DMS153 treated with DMSO at 0.1 percent for 48 hours (cell line): ENCODE results near the gene COL26A1.
A peak's percentile ranks its signal among the peaks of the same experiment; 100 is the strongest.
"Not testable (repeated sequence)": the region's sequence is repeated elsewhere in the genome, so short reads cannot be mapped to it uniquely, and the experiment has no call there.

Experiments used
- DNase-seq: peaks from one replicate; lab custom pipeline; 2025; ENCODE audit not compliant: unreplicated experiment; lab: John Stamatoyannopoulos, UW

COL26A1 gene

DNA sequence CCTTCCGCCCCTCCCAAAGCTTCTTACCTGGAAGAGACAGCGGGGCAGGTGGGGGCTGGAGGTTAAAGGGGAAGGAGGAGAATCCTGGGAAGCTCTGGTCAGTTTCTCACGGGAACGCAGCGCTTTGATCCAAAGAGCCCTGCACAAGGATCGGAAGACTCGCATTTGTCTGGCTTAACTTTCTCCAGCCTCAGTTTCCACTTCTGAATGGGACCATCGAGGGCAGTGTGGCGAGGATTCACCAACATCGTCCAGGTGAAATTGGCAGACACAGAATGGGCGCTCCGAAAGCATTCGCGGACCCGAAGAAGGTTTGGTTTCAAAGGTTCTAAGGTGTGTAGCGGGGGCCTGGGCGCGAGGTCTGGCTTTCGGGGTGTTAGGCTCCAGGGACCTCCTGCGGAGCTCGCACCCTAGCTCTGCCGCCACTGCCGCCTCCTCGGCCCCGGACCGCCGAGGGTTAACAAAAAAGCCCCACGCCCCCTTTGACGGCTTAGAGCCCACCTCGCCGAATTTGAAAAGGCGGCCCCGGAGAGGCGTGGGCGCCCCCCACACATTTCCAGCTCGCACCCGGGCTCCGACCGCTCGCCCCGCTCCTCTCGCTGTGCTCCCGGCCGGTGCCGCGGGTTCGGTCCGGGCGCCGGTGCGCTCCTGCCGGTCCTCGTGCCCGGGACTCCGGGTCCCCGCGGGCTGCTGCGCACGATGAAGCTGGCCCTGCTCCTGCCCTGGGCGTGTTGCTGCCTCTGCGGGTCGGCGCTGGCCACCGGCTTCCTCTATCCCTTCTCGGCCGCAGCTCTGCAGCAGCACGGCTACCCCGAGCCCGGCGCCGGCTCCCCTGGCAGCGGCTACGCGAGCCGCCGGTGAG, at the start of gene COL26A1:
TSS of gene COL26A1 (plus strand) at position 542 of the 862 bp plus-strand sequence. CDS start at position 700, 158 bp downstream.
- DNase-seq, result no peak

DNA sequence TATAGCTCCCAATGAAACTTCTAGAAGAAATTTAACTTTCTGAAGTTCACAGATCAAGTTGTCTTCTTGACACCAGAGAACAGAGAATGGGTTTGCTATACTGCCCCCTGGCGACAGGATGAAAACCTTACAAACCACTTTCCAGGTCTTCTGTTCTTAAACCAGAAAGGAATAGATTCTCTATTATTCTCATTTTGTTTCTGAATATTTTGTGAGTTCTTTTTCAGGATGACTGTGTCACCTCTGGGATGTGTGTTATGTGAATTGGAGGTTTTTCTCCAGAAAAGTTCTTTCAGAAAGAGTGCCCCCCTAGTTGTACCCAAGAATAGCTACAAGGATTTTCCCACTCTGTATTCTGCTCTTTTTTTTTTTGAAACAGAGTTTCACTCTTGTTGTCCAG, 47.3 kb upstream of the COL26A1 start:
- DNase-seq, result no peak

DNA sequence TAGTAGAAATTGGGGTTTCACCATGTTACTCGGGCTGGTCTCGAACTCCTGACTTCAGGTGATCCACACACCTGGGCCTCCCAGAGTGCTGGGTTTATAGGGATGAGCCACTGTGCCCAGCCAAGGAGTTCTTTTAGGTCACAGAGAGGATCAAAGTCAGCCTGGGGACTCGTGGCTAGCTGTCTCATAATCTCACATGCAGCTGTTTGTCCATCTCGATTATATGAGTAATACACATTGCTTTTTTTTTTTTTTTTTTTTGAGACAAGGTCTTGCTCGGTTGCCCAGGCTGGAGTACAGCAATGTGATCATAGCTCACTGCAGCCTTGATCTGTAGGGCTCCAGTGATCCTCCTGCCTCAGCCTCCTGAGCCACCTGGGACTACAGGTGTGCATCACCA, 43.3 kb upstream of the COL26A1 start:
- DNase-seq, result no peak

GRCh38 chr7:101321491-101322401, 40.9 kb upstream of the COL26A1 start, which contains the start of gene IFT22:
Gene IFT22, minus strand, starts transcription at chr7:101321812. Its CDS starts 103 bp downstream, at chr7:101321709.
- peak; percentile 77 for DNase-seq

DNA sequence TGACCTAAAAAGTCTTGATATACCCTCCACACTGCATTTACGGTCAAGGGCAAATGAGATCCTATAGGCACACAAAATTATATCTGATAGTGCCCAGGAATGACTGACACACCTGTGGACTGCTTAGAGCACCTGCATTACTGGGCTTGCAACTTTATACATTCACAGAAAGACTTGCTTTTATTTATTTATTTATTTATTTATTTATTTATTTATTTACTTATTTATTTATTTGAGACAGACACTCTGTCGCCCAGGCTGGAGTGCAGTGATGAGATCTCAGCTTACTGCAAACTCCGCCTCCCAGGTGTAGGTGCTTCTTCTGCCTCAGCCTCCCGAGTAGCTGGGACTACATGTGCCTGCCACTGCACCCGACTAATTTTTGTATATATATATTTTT, 34.5 kb upstream of the COL26A1 start:
- DNase-seq, result no peak

GRCh38 chr7:101330011-101330484, 32.6 kb upstream of the COL26A1 start:
- DNase-seq, result no peak

- DNase-seq, result no peak
Observed at GRCh38 chr7:101332026-101332425, 30.6 kb upstream of the COL26A1 start.

- DNase-seq, result no peak
Observed at GRCh38 chr7:101333912-101334311, 28.8 kb upstream of the COL26A1 start.

DNA sequence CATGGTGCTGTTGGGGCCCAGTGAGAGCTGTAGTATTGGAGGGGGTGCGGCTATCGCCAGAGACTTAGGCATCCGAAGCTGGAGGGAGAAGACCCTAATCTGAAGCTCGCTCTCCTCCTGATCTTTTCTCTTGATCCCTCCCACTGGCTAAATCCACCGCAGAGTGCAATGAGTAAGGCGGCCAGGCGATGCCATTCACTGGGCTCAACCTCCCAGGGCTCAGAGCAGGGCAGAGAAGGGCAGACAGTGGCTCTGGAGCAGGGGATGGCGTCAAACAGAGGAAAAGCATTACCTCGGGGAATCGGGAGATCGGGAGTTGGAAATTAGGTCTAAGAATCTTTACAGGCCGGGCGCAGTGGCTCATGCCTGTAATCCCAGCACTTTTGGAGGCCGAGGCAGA, 22.3 kb upstream of the COL26A1 start:
- DNase-seq, result no peak

GRCh38 chr7:101342892-101343291, 19.8 kb upstream of the COL26A1 start:
- DNase-seq, result no peak

DNA sequence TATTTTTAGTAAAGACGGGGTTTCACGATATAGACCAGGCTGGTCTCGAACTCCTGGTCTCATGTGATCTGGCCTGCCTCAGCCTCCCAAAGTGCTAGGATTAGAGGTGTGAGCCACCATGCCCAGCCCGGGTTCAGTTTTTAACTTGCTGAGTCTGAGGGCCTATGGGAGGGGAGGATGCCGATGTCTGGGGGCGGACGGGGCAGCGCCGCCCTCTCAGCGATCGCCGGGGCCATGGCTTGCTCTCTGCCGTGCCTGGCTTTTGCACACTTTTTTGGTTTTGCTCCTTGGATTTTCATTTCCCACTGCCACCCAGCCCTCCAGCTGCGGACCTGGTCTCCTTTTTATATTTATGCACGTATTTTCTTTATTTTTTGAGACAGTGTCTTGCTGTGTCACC, 15.2 kb upstream of the COL26A1 start:
- DNase-seq, result no peak

DNA sequence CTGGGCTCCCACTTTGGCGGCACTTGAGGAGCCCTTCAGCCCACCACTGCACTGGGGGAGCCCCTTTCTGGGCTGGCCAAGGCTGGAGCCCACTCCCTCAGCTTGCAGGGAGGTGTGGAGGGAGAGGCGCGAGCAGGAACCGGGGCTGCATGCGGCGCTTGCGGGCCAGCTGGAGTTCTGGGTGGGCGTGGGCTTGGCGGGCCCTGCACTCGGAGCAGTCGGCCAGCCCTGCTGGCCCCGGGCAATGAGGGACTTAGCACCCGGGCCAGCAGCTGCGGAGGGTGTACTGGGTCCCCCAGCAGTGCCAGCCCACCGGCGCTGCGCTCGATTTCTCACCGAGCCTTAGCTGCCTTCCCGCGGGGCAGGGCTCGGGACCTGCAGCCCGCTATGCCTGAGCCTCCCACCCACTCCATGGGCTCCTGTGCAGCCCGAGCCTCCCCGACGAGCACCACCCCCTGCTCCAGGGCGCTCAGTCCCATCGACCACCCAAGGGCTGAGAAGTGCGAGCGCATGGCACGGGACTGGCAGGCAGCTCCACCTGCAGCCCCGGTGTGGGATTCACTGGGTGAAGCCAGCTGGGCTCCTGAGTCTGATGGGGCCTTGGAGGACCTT, 14.1 kb upstream of the COL26A1 start:
- DNase-seq, result not testable (repeated sequence)

DNA sequence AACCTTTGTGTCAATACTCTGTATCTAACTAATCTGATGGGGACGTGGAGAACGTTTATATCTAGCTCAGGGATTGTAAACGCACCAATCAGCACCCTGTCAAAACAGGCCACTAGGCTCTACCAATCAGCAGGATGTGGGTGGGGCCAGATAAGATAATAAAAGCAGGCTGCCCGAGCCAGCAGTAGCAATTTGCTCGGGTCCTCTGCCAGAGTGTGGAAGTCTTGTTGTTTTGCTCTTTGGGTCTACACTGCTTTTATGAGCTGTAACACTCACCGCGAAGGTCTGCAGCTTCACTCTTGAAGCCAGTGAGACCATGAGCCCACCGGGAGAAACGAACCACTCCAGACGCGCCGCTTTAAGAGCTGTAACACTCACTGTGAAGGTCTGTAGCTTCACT, 13.4 kb upstream of the COL26A1 start:
- DNase-seq, result not testable (repeated sequence)

DNA sequence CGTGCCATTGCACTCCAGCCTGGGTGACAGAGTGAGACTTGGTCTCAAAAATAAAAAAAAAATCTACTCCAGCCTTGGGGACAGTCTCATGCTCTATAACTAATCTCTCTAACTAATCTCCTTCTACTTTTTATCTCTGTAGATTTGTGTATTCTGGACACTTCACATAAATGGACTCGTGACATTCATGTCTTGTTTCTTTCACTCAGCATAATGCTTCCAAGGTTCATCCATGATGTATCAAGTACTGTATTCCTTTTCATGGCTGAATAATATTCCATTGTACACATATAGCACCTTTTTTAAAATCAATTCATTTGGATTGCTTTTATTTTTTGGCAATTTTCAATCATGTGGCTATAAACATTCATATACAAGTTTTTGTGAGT, 9.8 kb upstream of the COL26A1 start:
- DNase-seq, result no peak

- no peak for DNase-seq
Observed at GRCh38 chr7:101357433-101357832, 5.2 kb upstream of the COL26A1 start.

GRCh38 chr7:101363196-101363733, 590 bp downstream of the COL26A1 start:
- DNase-seq, result no peak

- DNase-seq, result peak; percentile 44
Observed at GRCh38 chr7:101363734-101364374, 1.2 kb downstream of the COL26A1 start.

- DNase-seq, result no peak
Observed at GRCh38 chr7:101365956-101366355, 3.3 kb downstream of the COL26A1 start.

DNA sequence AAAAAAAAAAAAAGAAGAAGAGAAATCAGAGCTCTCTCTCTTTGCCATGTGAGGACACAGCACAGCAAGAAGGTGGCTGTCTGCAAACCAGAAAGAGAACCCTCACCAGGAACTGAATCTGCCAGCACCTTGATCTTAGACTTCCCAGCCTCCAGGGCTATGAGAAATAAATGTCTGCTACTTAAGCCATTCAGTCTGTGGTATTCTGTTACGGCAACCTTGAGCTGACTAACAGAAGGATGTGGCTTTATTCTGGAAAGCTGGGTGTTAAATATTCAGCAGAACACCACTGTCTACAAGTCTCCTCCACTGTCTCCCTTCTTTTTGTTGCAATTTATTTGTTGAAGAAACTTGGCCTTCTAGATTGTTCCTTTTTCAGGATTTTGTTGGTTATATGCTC, 5.0 kb downstream of the COL26A1 start:
- no peak for DNase-seq

DNA sequence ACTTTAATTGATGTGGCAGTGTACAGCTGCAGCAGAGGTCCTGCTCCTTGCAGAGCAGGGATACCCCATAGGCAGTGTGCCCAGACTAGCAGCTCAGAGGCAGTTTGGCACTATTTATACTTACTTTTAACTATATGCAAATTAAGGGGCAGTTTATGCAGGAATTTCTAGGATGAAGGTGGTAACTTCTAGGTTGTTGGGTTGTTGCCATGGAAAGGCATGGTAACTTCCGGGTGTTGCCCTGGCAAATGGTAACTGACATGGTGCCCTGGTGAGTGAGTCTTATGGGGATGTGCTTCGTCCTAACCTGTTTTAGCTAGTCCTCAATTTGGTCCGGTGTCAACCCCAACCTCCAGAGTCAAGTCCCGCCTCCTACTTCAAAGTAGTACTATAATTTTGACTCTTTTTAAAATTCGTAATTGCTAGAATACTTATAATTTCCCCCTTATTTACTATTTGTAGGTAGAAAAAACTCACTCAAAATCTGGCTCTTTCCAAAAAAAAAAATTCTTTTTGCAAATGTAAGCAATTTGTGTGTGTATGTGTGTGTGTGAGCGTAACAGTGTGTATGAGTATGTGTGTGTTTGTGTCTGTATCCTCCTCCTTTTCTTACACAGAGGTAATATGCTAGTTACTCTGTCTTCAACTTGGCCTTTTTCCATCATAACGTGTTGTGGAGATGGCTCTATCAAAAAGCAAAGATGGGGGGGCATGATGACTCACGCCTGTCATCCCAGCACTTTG, 5.9 kb downstream of the COL26A1 start:
- DNase-seq, result no peak
